ENCODE data around the gene TNFAIP6. TPM values are rescaled to one million over a fixed set of nuclear protein-coding genes. Genes with fewer than 3 reads are reported as not detected.
"Not testable (repeated sequence)": the region's sequence is repeated elsewhere in the genome, so short reads cannot be mapped to it uniquely, and the experiment has no call there.

Gene TNFAIP6
- 8.8 and 10.6 TPM in 2 replicates for total RNA-seq
- polyA plus RNA-seq (2012), result 14.5 TPM

DNA sequence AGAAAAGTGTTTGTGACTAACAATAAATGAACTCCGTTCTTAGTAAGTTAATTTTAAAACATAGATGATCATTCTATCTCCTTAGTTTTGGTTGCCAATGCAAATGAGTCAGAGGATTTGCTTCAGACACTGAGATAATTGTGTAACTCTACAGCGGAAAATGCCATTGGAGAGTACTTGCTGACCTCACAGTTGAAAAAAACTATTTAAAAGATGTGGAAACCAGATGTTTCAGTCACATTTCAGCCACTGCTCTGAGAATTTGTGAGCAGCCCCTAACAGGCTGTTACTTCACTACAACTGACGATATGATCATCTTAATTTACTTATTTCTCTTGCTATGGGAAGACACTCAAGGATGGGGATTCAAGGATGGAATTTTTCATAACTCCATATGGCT lies at the start of gene TNFAIP6:
TSS of gene TNFAIP6 (plus strand) at position 234 of the 400 bp plus-strand sequence. CDS start at position 309, 75 bp downstream.
- peak; percentile 80 for DNase-seq (ENCODE audit: low read depth)

- not testable (repeated sequence) for DNase-seq (ENCODE audit: low read depth)
These were observed 47.1 kb upstream of the TNFAIP6 start for GRCh38 chr2:151310313-151310712.

- peak; percentile 87 for DNase-seq (ENCODE audit: low read depth)
These were observed 45.0 kb upstream of the TNFAIP6 start for GRCh38 chr2:151312440-151312839.

DNA sequence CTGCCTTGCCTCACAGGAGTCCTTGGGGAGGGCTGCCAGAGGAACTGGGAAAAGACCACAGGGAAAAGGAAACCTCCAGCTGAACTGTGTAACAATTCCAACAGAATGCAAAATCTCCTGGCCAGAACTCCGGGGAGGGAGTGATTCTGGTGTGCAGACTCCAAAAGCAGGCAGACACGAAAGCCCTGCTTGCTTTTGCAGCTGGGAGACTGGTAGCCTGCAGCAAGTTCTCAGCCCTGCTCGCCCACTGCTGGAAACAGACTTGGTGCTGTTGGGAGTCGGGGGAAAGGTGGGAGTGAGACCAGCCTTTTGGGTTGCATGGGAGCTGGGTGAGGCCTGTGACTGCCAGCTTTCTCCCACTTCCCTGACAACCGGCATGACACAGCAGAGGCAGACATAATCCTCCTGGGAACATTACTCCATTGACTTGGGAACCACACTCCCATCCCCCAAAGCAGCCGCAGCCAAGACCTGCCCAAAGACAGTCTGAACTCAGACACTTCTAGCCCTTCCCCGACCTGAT lies 42.0 kb upstream of the TNFAIP6 start:
- peak; percentile 78 for DNase-seq (ENCODE audit: low read depth)

GRCh38 chr2:151325581-151326095 lies 31.8 kb upstream of the TNFAIP6 start:
- DNase-seq (ENCODE audit: low read depth), result no peak

- DNase-seq (ENCODE audit: low read depth), result no peak
These were observed 30.8 kb upstream of the TNFAIP6 start for GRCh38 chr2:151326554-151326953.

DNA sequence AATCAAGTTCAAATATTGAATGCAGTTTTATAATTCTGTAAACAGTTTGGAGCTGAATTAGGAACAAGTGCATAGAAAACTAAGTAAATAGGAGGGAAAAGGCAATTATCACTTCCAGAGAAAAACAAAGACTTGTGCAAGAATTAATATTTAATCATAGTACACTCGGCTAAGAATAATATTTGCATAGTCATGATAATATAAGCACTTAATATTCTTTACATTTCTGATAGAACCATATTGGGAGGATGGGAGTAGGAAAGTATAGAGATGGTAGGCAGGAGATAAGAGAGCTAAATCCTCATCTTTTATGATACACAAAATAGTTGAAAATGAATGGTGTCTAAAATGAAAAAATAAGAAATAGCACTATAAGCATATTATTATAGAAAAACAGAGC lies 27.4 kb upstream of the TNFAIP6 start:
- no peak for DNase-seq (ENCODE audit: low read depth)

DNA sequence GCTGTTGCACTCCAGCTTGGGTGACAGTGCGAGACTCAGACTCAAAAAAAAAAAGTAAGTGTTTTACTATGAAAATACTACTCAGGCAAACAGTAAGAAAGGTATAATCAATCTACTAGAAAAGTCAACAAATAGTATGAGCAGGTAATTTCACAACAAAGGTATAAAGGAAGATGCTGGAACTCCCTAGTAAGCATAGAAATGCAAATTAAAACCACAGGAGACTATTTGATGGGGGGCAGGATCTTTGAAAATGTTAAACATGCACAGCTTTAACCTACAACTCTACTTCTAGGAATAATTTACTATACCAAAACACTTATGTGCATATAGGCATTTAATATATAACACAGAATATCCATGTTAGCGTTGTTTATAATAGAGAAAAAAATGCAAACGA lies 24.3 kb upstream of the TNFAIP6 start:
- no peak for DNase-seq (ENCODE audit: low read depth)

DNA sequence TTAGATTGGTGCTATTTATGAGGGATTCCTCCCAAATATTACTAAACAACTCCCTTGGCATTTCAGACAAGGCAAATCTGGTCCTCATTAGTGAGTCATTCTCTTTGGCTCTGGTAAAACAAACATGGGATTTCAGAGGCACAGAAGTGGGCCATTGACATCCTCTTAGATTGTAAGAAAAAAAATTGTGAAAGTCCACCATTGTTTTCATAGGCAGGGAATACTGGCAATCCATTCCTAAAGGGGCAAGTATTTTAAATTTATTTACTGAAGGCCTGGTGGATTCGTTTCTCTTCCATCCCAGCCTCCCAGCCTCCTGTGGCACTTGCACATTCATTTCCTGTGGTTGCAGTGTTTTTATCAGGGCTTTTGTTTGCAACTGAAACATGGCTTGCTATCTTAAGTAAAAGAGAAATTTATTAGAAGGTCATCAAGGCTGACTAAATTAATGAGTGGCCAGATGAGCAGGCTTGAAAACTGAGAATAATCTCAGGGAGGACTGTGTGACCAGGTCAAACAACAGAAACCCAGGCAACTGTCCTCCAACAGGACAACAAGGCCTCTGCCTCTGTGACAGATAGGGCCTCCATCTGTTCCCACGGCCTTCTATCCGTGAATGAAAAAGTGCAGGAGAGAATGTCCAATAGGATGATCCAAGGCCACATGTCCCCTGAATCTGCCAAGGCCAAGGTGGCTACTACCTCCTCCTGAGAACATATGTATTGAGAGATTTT lies 23.1 kb upstream of the TNFAIP6 start:
- peak; percentile 57 for DNase-seq (ENCODE audit: low read depth)

GRCh38 chr2:151336863-151337371 lies 20.5 kb upstream of the TNFAIP6 start:
- DNase-seq (ENCODE audit: low read depth), result no peak

DNA sequence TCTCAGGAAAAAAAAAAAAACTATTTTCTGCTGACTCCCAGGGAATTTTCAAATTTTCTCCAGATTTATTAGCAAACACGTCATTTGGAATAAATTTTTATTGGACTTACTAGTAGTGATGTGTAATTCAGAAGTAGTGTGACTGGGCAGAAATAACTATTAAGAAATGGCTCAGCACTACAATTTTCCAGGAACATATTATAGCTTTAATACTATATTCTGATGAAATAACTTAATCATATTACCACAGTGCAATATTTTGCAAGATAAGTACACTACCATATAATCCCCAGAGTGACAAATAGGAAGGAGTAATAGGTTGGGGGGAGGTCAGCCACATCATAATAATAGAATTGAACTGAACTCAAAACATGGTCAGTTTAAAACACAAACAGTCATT lies 19.7 kb upstream of the TNFAIP6 start:
- no peak for DNase-seq (ENCODE audit: low read depth)

DNA sequence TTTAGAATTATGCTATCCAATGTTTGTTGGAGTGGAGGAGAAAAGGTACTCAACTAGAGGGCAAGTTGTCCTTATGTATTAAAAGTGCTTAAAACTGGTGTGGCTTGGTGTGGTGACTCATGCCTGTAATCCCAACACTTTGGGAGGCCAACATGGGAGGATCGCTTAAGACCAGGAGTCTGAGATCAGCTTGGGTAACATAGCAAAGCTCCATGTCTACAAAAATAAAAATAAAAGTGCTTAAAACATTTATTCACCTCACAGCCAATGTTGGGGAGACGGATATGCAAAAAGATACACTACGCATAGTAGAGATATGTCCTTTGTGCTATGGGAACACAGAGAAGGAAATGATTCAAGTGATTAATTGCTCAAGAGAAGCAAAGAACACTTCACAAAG lies 19.3 kb upstream of the TNFAIP6 start:
- DNase-seq (ENCODE audit: low read depth), result no peak

DNA sequence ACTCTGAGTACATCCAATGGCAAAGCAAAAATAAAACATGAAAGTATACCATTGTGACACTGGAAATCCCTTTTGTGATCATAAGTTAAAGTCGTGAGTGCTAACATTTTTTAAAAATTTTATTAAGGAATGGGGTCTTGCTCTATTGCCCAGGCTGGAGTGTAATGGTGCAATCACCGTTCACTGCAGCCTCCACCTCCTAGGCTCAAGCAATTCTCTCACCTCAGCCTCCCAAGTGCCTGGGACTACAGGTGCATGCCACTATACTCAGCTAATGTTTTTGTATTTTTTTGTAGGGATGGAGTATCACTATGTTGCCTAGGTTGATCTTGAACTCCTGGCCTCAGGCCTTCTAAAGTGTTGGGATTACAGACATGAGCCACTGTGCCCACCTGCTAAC lies 14.3 kb upstream of the TNFAIP6 start:
- DNase-seq (ENCODE audit: low read depth), result no peak

GRCh38 chr2:151344191-151344590 lies 13.2 kb upstream of the TNFAIP6 start:
- not testable (repeated sequence) for DNase-seq (ENCODE audit: low read depth)

- DNase-seq (ENCODE audit: low read depth), result no peak
These were observed 12.5 kb upstream of the TNFAIP6 start for GRCh38 chr2:151344906-151345305.

DNA sequence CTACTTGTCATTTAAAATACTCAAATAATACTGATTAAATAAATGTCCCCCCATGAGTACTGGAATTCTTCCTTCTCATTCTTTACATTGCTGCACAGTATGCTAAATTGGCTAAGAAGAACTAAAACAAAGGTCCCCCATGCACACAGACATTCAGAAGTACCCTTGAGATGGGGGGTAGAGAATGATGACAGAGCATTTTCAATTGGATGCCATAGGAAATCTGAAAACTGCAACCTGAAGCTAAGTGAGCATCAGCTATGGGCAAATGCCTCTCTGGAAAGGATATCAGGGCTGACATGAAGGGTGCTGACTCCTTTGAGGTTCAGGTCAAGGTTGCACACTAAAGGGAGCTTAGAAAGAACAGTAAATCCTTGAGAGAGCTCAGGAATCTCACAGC lies 10.1 kb upstream of the TNFAIP6 start:
- no peak for DNase-seq (ENCODE audit: low read depth)

- no peak for DNase-seq (ENCODE audit: low read depth)
These were observed 9.5 kb upstream of the TNFAIP6 start for GRCh38 chr2:151347906-151348305.

DNA sequence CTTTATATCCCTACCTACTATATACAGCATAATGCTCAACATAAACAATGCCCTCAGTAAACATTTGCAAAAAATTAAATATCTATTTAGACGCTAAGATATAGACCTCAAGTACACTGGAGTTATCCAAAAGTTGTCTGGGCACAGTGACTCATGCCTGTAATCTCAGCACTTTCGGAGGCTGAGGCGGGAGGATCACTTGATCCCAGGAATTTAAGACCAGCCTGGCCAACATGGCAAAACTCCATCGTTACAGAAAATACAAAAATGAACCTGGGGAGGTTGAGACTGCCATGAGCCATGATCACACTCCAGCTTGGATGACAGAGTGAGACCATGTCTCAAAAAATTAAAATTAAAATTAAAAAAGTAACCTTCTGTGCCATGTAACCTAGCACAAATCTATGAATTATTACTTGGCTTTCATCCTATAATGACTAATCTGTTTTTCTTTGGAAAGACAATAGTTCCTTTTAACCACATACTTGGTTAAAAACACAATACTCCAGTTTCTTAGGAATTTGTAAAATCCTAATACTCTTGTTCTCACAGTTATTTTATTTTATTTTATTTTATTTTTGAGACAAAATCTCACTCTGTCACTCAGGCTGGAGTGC lies 6.7 kb upstream of the TNFAIP6 start:
- peak; percentile 47 for DNase-seq (ENCODE audit: low read depth)

DNA sequence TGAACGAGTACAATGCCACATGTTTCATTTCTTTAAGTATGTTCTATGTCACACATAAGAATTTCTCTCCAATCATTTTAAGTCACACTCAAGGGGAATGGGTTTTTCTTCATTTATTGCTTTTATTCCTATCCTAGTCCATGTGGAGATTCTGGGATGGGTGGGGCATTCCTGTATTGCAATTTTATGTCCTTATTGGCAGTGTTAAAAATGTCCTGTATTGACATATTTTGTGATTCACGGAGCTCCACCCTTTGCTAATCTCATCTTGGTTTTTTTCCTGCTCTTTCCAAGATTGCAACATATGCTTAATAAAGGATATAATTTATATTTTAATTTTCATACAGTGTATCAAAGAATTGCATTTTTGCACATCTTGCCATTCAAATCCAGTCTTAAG lies 3.4 kb upstream of the TNFAIP6 start:
- DNase-seq (ENCODE audit: low read depth), result no peak

DNA sequence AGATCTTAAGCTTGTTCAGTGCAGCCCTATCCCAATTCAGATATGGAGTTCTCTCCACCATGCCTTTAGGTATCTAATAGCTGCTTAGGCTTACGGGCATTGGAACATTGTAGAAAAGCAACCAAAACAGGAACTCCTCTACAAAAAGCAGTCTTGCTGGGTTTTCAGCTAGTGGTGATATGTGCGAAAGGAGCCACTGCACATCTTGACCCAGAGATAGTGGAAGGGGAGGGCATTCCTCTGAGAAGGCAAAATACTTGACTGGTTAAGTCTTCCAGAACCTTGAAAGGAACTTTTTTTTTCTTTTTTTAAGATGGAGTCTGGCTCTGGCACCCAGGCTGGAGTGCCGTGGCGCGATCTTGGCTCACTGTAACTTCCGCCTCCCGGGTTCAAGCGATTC lies 2.6 kb upstream of the TNFAIP6 start:
- no peak for DNase-seq (ENCODE audit: low read depth)

DNA sequence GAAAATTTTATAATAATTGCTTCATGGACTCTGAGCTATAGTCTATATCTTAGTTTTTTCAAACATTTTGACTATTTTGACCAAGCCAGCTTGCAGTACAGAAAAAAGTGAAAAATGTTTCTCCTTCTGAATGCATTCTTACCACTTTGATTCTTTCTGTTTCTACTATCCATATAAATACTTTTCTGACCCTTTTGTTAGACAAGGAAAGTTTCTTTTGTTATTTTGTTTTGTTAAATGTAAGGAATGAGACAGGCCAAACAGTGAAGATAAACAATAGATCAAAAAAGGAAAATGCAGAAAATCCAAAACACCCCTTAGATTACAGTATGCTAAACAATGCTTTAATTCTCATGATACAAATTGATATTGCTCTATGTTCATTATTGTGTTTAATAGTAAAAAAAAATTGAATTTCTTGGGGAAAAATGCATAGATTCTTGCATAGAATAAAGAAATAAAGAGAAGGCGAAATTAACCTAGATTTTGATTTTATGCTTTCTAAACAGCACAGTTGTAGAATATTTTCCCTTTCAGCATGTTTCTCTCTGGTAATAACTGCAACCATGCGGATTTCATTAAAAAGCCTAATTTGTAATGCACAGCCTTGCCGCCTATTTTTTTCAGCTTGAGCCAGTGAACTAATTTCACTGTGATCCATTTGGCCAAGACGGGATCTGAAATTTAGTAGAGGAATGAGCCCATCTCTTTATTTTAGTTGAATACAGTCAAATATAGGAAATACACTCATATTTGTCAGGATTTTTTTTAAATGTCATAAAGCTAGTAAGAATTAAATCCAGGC lies 976 bp downstream of the TNFAIP6 start:
- DNase-seq (ENCODE audit: low read depth), result no peak
